Fibroblast of upper back skin (primary cell): ENCODE measurements around the gene PLEKHB2.
"Not testable (repeated sequence)": the region's sequence is repeated elsewhere in the genome, so short reads cannot be mapped to it uniquely, and the experiment has no call there.

Experiments used
- DNase-seq: peaks from one replicate; pipeline ENCODE4 v3.0.0-alpha.2; 2013

The PLEKHB2 gene, protein sequence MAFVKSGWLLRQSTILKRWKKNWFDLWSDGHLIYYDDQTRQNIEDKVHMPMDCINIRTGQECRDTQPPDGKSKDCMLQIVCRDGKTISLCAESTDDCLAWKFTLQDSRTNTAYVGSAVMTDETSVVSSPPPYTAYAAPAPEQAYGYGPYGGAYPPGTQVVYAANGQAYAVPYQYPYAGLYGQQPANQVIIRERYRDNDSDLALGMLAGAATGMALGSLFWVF

DNA sequence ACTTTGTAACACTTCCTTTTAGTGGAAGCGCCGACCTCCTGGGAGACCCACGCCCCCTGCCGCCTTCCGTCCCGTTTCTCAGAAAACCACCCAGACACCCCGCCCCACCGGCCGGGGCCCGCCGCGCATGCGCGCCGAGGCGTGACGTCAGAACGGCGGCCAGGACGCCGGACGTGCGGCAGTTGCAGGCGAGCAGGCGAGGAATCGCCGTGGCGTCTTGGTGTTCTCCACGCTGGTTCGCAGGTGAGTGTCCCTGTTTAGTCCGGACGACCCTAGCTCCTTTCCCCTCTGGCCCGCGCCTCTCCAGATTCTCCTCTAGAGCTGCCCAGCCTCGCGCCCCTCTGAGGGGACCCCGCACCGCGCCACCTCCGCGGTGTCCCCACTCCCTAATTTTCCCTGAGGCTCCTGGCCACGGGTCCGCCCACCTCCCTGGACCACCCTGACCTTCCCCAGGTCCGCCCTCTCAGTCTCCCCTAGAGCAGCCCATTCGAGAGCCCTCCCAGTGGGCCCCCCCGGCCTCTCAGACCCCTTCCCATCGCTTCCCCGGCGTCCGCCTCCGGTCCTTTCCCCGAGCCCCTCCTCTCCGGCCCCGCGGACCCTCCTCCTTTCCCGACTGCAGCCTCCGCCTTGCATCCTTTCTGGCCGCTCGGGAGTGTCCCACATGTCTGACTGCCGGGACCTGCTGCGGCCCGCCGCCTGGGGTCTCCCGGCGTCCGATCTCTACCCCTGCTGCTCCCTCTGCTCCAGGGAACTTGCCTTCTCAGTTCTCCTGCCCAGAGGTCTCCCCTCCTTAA is at the start of gene PLEKHB2:
Gene PLEKHB2 (plus strand): TSS at position 181 of the 794 bp plus-strand sequence. CDS start 15,606 bp downstream, outside the sequence.
- DNase-seq = peak; percentile 88

DNA sequence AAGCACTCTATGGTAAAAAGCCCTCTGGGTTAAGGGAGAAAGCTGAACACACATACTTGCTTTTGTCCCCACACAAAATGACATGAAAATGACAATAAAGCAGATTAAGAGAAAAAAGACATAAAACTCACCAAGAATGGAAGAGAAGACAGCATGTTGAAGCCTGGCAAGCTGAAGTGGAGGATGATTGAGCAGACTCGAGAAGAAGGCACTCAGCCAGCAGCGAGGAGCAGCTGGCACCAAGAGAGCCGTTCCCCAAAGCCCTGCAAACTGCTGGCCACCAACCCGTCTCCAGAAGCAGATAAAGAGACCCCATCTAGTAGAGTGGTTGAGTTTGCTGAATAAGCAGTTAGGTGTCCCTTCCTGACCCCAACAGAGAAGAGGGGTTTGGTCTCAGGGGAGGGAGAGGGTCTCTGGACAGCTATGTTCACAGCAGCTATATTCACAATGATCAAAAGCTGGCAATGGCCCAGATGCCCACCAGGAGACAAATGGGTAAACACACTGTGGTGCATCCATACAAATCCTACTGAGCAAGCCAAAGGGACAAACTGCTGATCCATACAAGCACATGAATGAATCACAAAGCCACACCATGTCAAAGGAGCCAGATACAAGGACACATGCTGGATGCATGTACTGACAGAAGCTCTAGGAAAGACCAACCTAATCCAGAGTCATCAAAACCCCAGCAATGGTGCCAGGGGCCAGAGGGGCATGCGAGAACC is 48.8 kb upstream of the PLEKHB2 start:
- DNase-seq = no peak

DNA sequence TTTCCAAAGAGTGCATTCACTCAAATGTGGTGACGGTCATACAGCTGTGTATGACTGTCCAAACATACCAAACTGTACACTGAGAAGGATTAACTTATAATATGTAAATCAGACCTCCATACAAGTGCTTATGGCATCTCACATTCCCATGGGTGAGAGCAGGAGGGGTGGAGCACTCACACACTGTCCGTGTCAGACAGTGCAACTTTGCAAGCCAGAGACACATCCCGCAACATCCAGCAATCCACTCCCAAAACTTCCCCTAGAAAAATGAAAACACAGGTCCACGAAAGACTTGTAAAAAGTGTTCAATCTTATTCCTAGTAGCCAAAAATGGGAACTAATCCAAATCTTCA is 48.2 kb upstream of the PLEKHB2 start:
- peak; percentile 4 for DNase-seq

DNA sequence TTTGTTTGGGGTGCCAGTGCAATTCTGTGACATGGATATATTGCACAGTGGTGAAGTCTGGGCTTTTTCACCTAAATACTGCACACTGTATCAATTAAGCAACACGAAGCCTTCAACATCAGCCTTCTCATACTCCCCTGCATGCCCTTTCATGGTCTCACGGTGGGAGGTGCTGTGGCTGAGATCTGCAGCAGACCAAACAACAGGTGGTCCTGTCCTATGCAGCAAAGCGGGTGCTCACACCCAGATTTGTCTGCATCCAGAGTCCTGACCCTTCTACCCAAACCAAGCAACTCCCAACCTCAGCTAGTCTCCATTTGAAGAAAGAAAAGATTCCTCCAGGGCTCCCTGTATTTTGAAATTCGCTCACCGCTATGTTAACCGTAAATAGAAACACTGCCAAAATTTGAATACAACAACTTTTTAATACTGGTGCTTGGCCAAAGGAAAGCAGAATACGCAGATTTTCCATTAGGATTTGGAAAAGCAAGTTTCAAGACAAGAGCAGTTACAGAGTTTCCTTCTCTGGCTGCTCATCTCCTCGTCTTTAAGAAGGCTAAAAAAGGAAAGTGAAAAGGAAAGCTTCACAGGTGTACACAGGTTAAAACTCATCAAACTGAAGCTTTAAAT is 46.8 kb upstream of the PLEKHB2 start:
- no peak for DNase-seq

DNA sequence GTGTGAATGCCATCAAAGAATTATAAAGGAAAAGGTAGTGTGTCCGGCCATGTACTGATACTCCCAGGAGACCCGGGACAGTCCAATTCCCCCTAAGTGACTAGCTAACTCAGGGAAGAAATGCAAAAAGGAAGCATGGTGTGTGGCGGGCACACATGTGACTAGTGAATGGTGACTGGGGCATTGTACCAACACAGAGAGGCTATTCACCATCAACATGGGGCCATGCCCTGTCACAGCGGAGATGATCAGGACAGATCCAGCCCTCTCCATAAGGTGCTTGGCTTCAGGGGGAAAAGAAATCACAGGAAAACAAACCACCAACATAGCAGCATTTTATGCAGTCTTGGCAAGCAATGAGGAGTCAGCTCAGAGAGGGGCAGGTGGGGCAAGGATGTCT is 46.2 kb upstream of the PLEKHB2 start:
- no peak for DNase-seq

DNA sequence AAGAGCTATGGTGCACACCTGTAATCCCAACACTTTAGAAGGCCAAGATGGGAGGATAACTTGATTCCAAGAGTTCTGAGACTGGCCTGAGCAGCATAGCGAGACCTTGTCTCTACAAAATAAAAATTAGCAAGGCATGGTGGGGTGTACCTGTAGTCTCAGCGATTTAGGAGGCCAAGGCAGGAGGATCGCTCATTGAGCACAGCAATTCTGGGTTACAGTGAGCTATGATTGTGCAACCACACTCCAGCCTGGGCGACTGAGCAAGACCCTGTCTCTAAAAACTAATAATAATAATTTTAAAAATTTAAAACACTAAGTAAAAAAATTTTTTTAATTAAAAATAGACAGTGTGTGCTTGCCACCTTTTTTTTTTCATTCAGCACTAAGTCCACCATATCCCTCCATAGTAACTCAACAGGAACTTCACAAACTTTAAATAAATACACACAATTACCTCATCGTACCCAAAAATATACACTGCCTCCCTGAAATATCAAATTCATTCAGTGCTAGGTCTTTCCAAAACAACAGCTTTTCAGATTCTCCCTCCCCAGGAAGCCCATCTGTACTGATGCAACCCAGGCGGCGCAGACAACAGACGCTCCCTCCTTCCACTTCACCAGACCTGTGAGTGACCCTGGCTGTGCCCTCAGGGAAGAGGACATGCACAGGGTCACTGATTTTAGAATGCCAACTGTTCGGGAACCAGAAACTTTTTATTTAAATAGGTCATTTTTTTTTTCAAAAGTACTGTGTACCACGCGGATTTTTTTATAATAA is 41.4 kb upstream of the PLEKHB2 start:
- no peak for DNase-seq

DNA sequence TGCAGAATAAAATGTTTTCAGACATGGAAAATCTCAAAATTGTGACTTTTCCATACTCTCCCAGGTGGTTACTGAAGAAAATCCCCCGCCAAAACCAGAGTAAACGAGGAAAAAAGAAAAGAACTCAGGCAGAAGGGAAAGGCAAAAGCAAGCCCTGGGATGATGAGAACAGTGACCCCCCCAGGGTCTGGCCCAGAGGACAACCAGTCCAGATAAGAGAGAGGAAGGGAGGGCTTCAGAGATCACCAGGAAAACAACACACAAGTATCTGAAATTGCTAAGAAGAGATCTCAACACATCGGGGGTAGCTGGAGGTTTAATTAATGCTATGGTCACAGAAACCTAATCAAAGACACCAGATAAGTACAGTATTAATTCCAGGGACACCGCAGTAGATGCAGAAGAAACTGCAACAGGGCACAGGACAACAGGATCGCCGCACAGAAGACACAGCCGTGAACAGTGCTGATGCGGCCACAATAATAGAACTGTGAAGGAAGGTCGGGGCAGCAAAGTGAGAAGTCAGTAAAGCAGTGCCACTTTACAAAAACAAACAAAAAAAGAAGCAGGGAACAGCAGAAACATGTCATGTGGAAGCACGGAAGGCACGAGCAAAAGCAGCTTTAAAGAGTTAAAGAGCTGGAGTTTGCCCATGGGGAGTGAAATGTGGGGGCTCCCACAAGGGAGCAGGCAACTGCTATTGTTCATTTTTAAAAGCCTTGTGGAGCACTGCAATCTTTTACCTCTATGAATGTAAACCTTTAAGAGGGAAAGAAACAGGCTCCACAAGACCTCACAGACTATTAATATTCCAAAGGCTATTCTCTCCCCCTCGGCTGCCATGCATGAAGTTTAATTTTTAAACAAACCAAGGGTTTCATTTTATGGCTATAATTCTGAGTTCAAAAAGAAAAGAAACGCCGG is 40.3 kb upstream of the PLEKHB2 start:
- no peak for DNase-seq

DNA sequence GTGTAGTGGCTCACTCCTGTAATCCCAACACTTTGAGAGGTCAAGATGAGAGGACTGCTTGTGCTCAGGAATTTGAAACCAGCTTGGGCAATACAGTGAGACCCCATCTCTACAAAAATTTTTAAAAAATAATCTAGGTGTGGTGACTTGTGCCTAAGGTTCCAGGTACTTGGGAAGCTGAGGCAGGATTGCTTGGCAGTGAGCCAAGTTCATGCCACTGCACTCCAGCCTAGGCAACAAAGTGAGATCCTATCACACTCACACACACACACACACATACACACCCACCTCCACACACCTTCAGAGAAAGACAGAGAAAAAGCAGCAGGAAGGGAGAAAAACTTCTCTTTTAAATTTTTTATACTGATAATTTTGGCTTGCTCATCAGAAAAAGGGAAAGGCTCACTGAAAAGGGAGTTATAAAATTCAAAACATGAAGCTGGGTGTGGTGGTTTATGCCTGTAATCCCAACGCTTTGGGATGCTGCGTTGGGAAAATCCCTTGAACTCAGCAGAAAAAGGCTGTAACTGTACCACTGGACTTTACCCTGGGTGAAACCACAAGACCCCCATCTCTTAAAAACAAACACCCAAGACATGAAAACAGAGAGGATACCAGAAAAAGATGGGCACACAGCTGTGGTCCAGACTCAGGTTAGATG is 37.5 kb upstream of the PLEKHB2 start:
- DNase-seq = no peak

DNA sequence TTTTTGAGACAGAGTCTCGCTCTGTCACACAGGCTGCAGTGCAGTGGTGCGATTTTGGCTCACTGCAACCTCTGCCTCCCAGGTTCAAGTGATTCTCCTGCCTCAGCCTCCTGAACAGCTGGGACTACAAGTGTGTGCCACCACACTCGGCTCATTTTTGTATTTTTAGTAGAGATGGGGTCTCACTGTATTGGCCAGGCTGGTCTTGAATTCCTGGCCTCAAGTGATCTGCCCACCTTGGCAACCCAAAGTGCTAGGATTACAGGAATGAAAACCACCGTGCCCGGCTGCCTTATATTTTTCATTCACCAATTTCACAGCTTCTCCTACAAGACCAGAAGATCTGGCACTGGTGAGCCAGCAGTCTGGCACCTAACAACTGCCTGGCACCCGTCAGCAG is 37.0 kb upstream of the PLEKHB2 start:
- not testable (repeated sequence) for DNase-seq

DNA sequence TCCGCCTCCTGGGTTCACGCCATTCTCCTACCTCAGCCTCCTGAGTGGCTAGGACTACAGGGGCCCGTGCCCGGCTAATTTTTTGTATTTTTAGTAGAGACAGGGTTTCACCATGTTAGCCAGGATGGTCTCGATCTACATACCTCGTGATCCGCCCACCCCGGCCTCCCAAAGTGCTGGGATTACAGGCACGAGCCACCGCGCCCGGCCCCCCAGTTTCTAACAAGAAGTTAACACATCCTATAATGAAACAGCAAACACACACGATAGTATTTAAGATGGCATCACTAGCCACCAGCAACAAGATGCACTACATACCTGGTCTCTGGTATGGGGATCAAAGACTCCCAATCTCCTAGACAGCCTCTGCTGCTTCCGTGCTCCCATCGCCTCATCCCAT is 29.6 kb upstream of the PLEKHB2 start:
- not testable (repeated sequence) for DNase-seq

DNA sequence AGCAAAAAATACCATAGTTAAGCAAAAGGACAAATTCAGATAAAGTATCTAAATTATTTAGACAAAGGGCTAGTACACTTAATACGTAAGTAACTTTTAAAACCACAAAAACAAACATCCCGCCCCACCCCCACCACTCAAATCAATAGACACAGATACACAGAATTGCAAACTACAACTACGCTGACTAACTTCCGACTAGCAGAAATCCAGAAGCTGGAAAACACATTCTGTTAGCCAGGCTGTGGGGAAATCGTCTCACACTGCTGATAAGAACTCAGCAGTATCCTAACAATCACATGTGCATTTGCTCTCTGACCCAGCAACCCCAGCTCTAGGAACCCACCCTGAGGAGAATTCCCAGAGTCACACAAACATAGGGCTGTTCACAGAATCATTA is 28.4 kb upstream of the PLEKHB2 start:
- DNase-seq = no peak

DNA sequence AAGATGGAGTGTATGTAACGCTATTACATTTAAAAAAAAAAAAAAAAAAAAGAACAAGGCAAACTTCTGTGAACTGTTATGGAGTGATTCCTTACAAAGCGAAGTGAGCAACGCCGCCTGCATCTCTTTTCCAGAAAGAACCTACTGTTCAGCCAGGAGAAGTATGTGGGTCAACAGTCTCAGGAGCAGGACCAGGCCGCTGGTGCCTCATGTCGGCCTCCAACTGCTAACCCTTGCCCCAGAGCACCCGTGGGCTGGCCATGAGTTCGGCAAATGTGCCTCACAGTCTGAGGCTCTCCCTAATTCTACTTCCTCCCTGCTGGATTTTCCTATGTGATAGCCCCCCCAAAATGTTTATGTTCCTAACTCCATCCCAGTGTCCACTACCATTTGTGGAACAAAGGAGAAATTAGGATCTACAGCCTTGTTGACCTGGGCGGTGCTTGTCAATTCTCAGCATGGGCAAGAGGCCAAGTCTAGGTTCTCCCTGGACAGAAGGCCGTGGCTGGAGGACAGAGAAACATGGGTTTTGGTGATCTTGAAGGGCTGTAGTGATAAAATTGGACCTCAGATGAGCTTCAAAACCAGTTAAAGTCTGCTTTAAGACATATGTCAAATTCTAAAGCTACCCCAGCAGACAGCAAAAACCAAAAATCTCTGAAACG is 27.8 kb upstream of the PLEKHB2 start:
- no peak for DNase-seq

DNA sequence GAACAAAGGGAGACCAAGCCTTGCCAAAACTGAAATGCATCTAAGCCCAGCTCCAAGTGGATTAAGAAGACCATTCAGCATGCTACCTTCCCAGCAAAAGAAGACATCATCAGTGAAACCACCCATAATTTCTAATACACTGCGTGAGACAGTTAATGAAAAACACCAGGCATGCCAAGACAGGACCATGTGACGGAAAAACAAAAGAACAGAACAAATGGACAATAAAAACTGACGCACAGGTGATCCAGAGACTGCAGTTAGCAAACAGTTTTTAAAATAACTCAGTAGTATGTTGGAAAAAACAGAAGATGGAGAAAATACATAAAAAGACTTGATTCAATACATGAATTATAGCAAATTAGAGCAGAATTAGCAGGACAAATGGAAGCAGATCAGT is 27.2 kb upstream of the PLEKHB2 start:
- no peak for DNase-seq

DNA sequence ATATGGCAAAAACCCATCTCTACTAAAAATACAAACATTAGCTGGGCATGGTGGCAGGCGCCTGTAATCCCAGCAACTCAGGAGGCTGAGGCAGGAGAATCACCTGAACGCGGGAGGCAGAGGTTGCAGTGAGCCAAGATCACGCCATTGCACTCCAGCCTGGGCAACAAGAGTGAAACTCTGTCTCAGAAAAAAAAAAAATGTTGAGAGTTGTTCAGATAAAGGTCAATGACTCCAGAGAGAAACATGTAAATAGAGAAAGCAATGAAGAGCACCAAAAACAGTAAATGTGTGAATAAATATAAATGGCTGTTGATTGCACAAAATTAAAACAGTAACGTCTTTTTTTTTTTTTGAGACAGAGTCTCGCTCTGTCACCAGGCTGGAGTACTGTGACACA is 25.2 kb upstream of the PLEKHB2 start:
- not testable (repeated sequence) for DNase-seq

DNA sequence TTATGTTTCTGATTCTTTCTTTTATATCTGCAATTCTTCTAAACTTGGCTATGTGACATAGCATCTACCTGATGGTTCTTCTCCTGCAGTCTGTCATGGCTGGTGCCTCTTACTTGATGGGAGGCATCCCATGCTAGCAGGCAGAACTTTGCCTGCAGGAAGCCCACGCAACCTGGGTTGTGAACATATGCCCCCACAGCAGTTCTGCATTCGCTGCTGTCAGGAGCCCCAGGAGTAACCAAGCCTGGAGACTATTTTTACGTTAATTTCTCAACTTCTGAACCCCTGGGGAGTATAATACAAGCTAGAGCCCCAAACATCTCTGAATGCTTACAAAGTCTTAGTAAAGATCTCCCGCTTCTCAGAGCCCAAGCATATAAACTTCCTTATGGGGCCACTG is 23.9 kb upstream of the PLEKHB2 start:
- DNase-seq = no peak

DNA sequence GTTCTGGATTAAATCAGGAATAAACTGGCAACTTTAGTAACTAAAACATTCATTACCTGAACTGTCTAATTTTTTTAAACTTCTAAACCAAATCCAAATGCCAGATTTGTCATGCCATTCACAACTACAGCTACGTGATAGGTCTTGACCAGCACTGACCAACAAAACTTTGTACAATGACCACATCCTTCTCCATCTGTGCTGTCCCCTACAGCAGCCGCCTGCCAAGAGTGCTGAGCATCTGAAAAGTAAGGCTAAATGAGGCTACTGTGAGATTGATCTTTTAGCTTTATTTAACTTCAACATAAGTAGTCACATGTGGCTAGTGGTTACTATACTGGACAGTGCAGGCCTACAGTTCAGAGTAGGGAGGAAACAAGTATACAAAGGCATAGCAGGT is 19.5 kb upstream of the PLEKHB2 start:
- no peak for DNase-seq

DNA sequence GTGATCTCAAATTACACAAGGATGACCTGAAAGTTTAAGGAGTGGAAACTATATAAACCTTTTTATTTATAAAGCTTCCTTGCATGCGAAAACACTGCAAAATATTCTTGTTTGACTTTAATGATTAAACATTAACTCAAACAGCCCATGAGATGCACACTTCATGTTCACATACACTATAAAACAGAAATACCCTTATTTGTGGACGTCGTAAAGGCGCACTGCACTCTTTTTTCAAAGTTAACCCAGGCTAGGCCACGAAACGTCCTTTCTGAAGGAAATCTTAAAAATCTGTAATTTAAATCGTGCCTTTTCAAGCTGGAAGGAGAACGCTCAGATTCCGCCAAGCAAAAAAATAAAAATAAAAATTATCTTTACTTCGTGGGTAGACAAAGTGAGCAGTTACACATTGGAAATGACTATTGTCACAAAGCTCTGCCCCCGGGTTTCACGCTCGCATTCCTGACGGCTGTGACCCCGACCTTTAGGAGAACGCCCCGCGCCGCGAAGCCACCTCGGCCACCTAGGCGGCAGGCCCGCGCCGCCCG is 12.6 kb upstream of the PLEKHB2 start:
- DNase-seq = no peak

DNA sequence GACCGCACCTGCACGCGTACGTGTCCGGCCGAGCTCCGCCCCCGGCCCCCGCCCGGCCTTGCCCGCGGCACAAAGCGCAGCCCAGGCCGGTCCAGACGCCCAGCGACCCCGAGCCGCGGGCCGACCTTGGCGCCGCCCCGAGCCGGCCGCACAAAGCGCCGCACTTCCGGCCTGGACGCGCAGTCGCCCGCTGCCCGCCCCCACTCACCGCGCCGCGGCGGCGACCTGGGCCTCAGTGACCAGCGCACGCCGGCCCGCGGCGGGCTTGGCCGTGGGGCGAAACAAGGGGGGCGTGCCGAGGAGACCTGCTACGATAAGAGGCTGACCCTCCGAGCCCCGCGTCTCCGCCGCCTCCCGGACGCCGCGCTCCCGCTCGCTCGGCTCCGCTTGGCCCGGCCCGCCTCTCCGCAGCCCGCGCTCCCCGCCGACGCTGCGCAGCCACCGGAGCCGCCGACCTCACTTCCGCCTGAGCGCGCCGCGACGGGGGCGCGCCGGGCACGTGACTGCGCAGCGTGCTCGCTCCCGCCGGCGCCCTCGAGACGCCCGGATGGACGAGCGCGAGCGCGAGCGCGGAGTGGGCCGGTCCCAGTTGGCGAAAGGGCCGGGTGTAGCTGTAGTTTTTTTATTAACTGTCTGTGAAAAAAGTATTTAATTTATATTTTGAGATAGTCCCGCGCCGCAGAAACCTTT is 12.0 kb upstream of the PLEKHB2 start, which contains the start of gene FAM168B:
Gene FAM168B (minus strand): TSS at position 455 of the 690 bp plus-strand sequence. CDS start 10,814 bp downstream, outside the sequence.
- peak; percentile 84 for DNase-seq
